Right lobe of liver (tissue), 4 donors: ENCODE data around the gene ST6GALNAC6.
"Not testable (repeated sequence)": the region's sequence is repeated elsewhere in the genome, so short reads cannot be mapped to it uniquely, and the experiment has no call there.

Experiments
- CTCF ChIP-seq, 4 donors: fragments of 200-600 bp in 3 of 4; fragments of 450-650 bp in 1 of 4; IDR thresholded peaks; one replicate each; pipeline versions ENCODE4 v1.5.1 to v1.8.0; 2016 to 2022; ENCODE audit warnings: antibody characterized with exemption in 4 of 4, mild to moderate bottlenecking in 2 of 4
- POLR2A ChIP-seq: fragments of 450-650 bp; IDR thresholded peaks from one replicate; pipeline ENCODE4 v1.6.1; 2017; ENCODE audit warnings: antibody characterized with exemption, mild to moderate bottlenecking
- donor health status: DM: no; HTN: no; CAD: no.
- donor health status: DM: no; HTN: no; CAD: no.
- donor health status: DM: no; HTN: yes; CAD: no.

DNA sequence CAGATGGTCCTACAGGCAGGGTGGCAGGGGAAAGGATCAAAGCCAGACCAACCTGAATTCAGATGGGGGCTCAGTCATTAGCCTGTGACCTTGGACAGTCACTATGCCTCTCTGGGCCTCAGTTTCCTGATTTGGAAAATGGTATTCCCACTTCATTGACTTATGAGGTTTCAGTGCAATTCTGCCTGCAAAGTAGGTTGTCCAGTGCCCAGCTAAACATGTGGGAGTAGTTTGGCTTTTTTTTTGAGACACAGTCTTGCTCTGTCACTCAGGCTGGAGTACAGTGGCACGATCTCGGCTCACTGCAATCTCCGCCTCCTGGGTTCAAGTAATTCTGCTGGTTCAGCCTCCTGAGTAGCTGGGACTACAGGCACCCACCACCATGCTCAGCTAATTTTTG, 62.8 kb downstream of the ST6GALNAC6 start:
- TF ChIP-seq CTCF (IDR thresholded peaks at IDR 0.05); POLR2A: not testable (repeated sequence)
